ENCODE results near the gene G6PC3.

G6PC3 gene

DNA sequence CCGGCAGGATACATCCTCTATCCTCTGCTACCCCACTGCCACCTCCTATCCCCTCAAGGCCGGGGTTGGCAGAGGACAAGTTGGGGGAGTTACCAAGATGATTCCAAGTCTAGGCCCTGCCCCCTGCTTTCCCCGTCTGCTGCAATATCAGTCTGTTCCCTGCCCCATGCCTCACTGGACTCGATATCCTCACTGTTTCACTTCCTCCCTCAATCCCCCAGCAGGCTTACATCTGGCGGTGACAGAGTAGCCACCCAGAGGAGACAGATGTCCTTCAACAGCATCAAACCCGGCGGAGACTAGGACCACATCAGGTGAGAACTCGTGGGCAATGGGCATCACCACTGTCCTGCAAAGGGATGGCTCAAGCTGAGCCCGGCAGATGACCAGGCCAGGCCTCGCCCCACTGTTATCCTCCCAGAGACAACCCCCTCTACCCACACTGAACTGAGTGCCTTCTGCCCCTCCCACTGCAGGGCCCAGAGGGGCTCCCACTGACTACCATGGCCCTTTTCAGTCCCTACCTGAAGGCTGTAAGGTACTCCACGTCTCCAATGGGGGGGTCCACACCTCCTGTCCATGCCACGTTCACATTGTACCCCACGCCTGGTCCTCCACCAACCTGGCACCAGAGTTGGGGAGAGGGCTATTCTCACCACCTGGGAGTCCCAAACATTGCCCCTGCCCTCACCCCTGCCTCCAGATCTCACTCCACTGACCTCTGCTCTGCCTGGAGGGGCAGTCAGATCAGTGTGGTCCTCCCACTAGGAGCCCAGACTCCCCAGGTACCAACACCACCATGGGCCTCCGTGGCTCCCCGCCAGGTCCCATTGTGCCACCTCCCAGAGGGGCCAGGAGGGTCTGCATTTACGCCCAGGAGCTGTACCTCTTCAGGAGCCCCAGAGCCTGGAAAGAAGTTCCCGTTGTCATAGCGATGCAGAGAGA, 9.6 kb downstream of the G6PC3 start:
- intact Hi-C loops (cut with DNase I) = no loop called here
- DNase-seq = peak in 1 of 10 donors; percentile 49

DNA sequence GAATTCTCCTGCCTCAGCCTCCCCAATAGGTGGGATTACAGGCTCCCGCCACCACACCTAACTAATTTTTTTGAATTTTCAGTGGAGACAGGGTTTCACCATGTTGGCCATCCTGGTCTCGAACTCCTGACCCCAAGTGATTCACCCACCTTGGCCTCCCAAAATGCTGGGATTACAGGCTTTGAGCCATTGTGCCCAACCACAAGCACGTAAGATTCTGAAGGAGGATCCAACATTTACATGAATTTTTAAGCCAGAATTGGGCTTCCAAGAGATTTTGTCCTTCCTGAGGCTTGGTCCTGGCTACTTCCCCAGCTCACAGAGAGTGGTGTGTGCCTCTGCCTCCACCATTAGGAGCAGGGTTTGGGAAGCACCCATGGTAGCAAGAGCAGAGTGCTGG, 11.1 kb downstream of the G6PC3 start:
- no peak for DNase-seq
- intact Hi-C loops (cut with DNase I) = no loop called here

- intact Hi-C loops (cut with DNase I) = no loop called here
- peak in 2 of 10 donors; percentile 31 to 65 for DNase-seq
These were observed 11.9 kb downstream of the G6PC3 start for GRCh38 chr17:44082256-44082927.

- intact Hi-C loops (cut with DNase I) = no loop called here
- peak in 2 of 10 donors; percentile 30 to 39 for DNase-seq
These were observed 12.8 kb downstream of the G6PC3 start for GRCh38 chr17:44083250-44083849.

DNA sequence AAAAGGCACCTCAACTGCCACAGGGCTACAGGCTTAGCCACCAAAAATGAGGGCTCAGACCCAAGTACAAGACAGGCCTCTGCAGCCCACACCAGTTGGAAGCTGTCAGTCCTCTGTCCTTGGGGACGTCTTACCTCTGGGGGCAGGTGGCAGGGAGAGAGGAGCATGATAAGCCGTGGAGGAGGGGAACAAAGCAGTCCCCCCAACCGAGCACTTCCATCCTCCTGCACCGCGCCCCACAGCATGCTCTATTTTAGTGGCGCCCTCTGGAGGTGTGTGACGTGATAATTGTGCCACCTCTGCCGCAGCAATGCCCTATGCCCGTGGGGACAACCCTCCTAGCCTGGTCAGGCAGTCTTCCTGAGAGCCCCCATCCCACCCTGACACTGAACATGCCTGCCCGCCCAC, 13.6 kb downstream of the G6PC3 start:
- intact Hi-C loops (cut with DNase I) = no loop called here
- DNase-seq = peak in 2 of 10 donors; percentile 72 to 73

- peak in 2 of 10 donors; percentile 24 to 58 for DNase-seq
- intact Hi-C loops (cut with DNase I) = no loop called here
These were observed 14.4 kb downstream of the G6PC3 start for GRCh38 chr17:44084921-44085320.

DNA sequence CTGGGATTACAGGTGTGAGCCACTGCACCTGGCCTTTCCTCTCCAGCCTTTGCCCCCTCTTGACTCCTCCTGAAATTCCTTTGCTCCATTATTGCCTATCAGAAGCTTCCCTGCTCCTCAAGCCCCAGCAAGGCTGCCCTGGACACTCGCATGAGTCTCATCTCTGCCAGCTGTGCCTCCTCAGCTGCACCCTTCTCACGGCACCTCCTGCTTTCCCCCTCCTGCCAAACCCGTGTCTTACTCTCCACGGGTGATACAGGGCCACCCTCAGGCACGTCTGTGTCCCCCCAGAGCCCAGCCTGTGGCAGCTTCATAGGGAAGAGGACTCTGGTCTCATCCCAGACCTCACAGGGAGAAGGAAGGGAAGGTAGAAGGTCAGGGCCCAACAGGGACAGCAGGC, 15.4 kb downstream of the G6PC3 start:
- intact Hi-C loops (cut with DNase I) = no loop called here
- DNase-seq = peak in 1 of 10 donors; percentile 47

DNA sequence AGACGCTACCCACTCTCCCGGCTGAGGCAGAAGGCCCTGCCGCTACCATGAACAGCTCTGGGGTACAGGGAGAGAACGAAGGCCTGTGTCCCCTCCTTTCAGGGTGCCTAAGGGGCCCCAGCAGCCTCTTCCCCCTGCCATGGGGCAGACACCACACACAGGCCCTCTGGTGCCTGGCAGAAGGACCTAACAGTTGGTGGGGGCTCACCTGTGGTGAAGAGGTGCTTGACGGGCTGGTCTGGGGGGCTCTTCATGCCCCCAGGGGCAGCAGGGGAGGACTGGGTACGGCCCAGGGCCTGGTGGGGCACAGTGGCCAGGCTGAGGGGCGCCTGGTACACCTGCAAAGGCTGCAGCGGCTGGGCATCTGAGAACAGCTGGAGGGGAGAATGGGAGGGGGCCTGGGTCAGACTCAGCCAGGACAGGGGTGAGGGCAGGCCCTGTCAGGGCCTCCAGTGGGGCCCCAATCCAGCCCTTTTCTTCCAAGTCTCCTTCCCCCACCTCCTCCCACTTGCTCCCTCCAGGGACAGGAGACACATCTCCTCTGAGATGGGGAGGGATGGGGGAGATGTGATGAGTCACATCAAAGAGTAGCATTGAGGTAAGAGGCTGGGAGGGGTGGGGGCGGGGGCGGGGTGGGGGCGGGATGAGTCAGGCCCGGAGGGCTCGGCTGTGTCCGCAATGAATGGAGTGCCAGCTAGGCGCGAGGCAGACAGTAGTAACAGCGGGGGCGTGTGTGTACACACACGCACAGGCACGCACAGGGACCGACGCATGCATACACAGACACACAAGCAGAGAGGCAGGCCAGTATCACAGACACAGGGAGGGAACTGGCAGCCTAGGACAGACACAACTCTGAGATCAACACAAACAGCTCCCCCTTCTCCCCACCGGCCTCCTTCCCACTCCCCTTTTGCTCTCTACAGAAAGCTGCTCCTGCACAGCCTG, 16.1 kb downstream of the G6PC3 start:
- DNase-seq = peak in 8 of 10 donors; percentile 45 to 96 (median 70)
- intact Hi-C loops (cut with DNase I) = no loop called here

DNA sequence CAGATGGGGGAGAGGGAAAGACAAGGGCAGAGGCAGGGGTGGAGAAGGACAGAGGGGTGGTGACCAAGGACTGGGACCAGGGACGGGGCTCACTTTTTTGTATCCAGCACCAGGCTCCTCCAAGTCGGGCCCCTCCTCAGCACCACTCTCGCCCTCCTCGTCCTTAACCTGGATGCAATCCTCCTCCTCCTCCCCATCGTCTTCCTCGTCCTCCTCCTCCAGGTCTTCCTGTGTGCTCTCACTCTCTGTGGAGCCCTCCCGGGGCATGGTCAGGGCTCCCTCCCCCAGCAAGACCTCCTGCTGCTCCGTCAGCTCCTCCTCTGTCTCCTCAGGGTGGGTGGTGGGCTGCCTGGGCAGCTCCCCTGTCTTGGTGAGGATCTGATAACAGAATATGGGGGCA, 16.8 kb downstream of the G6PC3 start:
- DNase-seq = peak in 1 of 10 donors; percentile 39
- intact Hi-C loops (cut with DNase I) = no loop called here

DNA sequence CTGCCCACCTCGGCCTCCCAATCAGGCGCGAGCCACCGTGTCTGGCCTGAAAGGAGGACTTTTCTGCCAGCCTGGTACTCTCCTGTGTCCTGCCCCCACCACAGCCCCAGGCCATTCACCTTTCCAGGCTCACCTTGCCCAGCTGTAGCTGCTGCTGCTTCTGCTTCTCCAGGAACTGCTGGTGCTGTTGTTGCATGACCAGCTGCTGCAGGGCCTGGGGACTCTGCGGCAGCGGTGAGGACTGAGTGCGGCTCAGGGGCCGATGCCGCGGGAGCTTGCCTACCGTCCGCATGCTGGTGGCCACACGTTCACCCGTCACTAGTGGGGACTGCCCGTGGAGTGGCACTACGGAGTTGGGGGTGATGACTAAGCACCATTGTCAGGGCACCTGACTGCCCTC, 17.7 kb downstream of the G6PC3 start:
- intact Hi-C loops (cut with DNase I) = no loop called here
- peak in 1 of 10 donors; percentile 42 for DNase-seq

GRCh38 chr17:44091200-44091997, 20.9 kb downstream of the G6PC3 start:
- intact Hi-C loops (cut with DNase I) = no loop called here
- peak in 2 of 10 donors; percentile 54 to 83 for DNase-seq

GRCh38 chr17:44092051-44092450, 21.5 kb downstream of the G6PC3 start:
- intact Hi-C loops (cut with DNase I) = no loop called here
- DNase-seq = peak in 1 of 10 donors; percentile 63

DNA sequence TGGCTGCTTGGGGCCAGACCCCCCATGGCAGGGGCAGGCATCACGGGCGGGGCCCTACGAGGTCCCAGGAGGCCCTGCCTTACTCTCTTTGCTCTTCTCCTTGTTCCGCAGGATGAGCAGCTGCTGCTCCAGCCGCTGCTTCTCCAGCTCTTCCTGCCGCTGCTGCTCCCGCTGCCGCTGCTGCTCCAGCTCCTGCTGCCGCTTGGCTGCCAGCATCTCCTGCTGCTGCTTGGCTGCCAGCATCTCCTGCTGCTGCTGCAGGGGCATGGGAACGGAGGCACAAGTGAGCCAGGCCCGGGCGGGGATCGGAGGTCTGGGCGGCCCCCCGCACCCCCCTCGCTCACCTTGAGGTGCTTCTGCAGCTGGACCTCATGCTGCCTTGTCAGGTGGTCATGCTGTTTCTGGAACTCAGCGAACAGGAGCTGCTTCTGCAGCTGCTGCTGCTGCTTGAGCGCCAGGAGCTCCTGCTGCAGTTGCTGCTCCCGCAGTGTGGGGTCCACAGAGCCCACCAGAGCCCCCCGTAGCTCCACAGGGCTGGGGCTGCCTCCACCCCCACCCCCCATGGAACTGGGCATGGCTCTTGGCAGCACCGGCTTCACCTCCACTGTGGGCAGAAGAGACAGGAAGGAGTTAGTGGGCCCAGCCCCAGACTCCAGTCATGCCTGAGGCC, 22.8 kb downstream of the G6PC3 start:
- intact Hi-C loops (cut with DNase I) = no loop called here
- peak in 2 of 10 donors; percentile 74 to 87 for DNase-seq

- DNase-seq = no peak
- intact Hi-C loops (cut with DNase I) = no loop called here
These were observed 24.3 kb downstream of the G6PC3 start for GRCh38 chr17:44094701-44095387.

GRCh38 chr17:44095388-44095646, 24.8 kb downstream of the G6PC3 start:
- peak in 1 of 10 donors; percentile 62 for DNase-seq

DNA sequence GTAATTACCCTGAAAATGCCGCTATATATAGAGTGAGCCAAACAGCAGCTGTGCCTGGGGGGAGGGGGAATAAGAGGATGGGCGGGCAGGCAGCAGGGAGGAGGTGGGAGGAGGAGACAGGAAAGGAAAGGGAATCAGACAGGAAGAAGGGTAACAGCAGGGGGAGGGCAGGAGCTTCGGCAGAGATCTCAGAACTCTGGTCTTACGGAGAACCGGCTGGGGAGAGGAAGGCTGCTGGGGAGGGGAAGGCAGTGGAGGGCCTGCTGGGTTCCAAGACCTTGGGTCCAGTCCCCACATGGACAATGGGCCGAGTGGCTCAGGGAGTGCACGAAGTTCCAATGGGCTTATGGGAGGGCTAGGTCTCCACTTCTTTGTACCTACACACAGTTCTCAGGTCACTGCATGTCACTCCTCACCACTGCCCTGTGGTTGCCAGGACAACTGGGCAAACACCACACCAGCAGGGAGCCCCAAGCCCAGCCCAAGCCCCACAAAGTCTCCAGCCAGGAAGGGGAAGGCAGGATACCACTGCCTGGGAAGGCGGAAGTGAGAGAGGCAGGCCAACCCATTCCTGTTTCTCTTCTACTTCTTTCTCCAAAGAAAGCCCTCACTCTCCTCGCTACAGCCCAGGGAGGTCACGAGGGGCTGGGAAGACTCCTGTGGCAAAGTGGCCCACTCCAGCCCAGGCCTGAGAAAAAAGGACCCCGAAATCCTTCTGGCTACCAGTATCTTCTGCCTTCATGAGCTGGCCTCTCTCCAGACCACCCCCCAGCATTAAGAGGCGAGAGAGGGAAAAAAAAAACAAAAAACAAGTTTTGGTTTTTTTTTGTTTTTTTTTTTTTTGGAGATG, 25.3 kb downstream of the G6PC3 start:
- intact Hi-C loops (cut with DNase I) = no loop called here
- DNase-seq = peak; percentile 49 to 95 (median 64)

More at GRCh38 chr17:44095388-44095646, 24.8 kb downstream of the G6PC3 start:
- intact Hi-C loops (cut with DNase I) = no loop called here
